Kidney (tissue), 14 donors: Measurements from ENCODE around the gene LAMA5. TPM values are rescaled to one million over a fixed set of nuclear protein-coding genes. Genes with fewer than 3 reads are reported as not detected.

Experiments
- DNase-seq, 5 donors: peaks; one replicate each; pipeline ENCODE4 v3.0.0-alpha.2; 2013 to 2020
- FAIRE-seq: peaks from 2 replicates; lab custom pipeline; 2012; peaks lifted over from hg19 to GRCh38; lab: Jason Lieb, UNC
- H3K27ac ChIP-seq, 2 donors: one replicate each; pipeline ENCODE4 v1.7.0; 2013; ENCODE audit warnings: low read depth in 2 of 2, low read length in 2 of 2, inconsistent platforms in 1 of 2
- H3K27me3 ChIP-seq: one replicate; pipeline ENCODE4 v1.7.1; 2013; ENCODE audit warnings: low read length, inconsistent platforms; ENCODE audit not compliant: control insufficient read depth, insufficient read depth
- H3K36me3 ChIP-seq, 3 donors: one replicate each; pipeline versions ENCODE4 v1.7.0 to v1.7.1; 2013; ENCODE audit warnings: low read length in 3 of 3, control low read depth in 1 of 3, inconsistent platforms in 1 of 3; ENCODE audit not compliant: insufficient read depth in 3 of 3, control insufficient read depth in 2 of 3
- H3K4me1 ChIP-seq, 3 donors: one replicate each; pipeline versions ENCODE4 v1.7.0 to v1.7.1; 2013; ENCODE audit warnings: low read length in 3 of 3, inconsistent platforms in 1 of 3, low read depth in 1 of 3; ENCODE audit not compliant: control insufficient read depth in 2 of 3, insufficient read depth in 2 of 3
- H3K4me3 ChIP-seq, 3 donors: one replicate each; pipeline versions ENCODE4 v1.7.0 to v1.8.1; 2013; ENCODE audit warnings: low read length in 3 of 3, control low read depth in 1 of 3, inconsistent platforms in 1 of 3
- H3K9ac ChIP-seq, 3 donors: one replicate each; pipeline versions ENCODE4 v1.7.0 to v1.7.1; 2013; ENCODE audit warnings: low read length in 3 of 3, control low read depth in 1 of 3, inconsistent platforms in 1 of 3
- H3K9me3 ChIP-seq, 3 donors: one replicate each; pipeline versions ENCODE4 v1.7.0 to v1.7.1; 2013; ENCODE audit warnings: low read length in 3 of 3, control low read depth in 1 of 3, inconsistent platforms in 1 of 3; ENCODE audit not compliant: control insufficient read depth in 2 of 3, insufficient read depth in 1 of 3
- intact Hi-C: fragments of 100-400 bp; cut with DNase I; formaldehyde crosslinking; loops from one replicate; pipeline ENCODE4 v1.11.1; 2022
- polyA plus RNA-seq: library from polyadenylated mRNA; stranded (reverse); fragments of 350-450 nt; fragmentation: Illumina TruSeq; extraction: RNeasy Lipid Tissue Mini Kit (QIAGEN cat#74804); gene quantifications from one replicate; pipeline ENCODE4 v1.2.3, GENCODE V29; 2014; ENCODE audit warnings: low read depth, low replicate concordance; ENCODE audit not compliant: insufficient read depth
- total RNA-seq: library from RNA; stranded (reverse); fragmentation: NEBNext Ultra II Directional; extraction: Animal tissue kit (Norgen Biotek cat#: 25700); gene quantifications from one replicate; pipeline ENCODE4 v1.2.1, GENCODE V29; 2021
- TF ChIP-seq, protein P1 (sequence below): IDR thresholded peaks from 3 replicates; pipeline ENCODE4 v1.5.1; 2012; ENCODE audit warnings: mild to moderate bottlenecking, moderate library complexity, borderline replicate concordance; ENCODE audit not compliant: insufficient read depth; ENCODE audit errors: extremely low read depth
- donor health status: control.
- donor health status: control.
- donor health status: control.
- donor health status: control.
- donor health status: control.
- donor health status: DM: yes; HTN: yes; CAD: no.
- donor health status: Normal renal cell carcinoma (clear cell type).

Gene LAMA5
- total and polyA plus RNA-seq, 2 donors from 2014 or later, result 94.0 to 342 TPM

DNA sequence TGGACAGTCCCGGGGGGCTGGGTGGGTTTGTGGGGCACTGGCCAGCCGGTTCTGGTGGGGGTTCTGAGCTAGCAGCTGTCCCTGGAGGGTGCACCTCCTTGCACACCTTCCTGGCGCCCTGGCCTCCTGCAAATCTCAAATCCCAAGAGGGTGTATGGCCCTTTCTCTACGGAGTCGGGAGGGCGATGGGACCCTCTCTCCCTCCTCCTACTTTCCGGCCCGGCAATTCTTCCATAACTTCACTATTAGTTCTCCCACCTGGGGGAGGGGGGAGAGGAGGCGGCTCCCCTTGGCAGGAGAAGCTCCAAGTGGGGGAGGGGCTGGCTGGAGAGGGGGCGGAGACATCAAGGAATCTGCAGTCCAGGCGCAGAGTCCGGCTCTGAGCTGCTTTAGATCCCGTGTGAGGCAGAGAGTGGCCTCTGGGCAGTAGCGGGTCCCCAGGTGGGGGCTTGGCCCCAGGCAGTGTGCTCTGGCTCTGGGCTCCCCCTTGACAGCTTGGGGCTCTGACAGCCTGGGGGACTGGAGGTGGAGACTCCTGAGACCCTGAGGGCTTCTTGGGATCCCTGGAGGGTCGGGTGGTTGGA, 1.4 kb upstream of the LAMA5 start:
- peaks cover 0 to 54% (median 36%) of the 10 kb centered on the region in 3 donors for H3K4me1 ChIP-seq
- H3K27ac ChIP-seq, result peak overlapping the region; percentile 67 to 81
- no peaks in the 10 kb centered on the region for H3K36me3 ChIP-seq
- no peak for FAIRE-seq
- TF ChIP-seq, protein P1, sequence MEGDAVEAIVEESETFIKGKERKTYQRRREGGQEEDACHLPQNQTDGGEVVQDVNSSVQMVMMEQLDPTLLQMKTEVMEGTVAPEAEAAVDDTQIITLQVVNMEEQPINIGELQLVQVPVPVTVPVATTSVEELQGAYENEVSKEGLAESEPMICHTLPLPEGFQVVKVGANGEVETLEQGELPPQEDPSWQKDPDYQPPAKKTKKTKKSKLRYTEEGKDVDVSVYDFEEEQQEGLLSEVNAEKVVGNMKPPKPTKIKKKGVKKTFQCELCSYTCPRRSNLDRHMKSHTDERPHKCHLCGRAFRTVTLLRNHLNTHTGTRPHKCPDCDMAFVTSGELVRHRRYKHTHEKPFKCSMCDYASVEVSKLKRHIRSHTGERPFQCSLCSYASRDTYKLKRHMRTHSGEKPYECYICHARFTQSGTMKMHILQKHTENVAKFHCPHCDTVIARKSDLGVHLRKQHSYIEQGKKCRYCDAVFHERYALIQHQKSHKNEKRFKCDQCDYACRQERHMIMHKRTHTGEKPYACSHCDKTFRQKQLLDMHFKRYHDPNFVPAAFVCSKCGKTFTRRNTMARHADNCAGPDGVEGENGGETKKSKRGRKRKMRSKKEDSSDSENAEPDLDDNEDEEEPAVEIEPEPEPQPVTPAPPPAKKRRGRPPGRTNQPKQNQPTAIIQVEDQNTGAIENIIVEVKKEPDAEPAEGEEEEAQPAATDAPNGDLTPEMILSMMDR, result no peak
- intact Hi-C loops, result no loop called here
- H3K9me3 ChIP-seq, result no peaks in the 10 kb centered on the region
- no peak overlapping the region for H3K9ac ChIP-seq
- peak in 4 of 5 donors; percentile 78 to 93 (median 80) for DNase-seq
- peak overlapping the region in 1 of 3 donors; percentile 44 for H3K4me3 ChIP-seq
- H3K27me3 ChIP-seq, result no peaks in the 10 kb centered on the region

DNA sequence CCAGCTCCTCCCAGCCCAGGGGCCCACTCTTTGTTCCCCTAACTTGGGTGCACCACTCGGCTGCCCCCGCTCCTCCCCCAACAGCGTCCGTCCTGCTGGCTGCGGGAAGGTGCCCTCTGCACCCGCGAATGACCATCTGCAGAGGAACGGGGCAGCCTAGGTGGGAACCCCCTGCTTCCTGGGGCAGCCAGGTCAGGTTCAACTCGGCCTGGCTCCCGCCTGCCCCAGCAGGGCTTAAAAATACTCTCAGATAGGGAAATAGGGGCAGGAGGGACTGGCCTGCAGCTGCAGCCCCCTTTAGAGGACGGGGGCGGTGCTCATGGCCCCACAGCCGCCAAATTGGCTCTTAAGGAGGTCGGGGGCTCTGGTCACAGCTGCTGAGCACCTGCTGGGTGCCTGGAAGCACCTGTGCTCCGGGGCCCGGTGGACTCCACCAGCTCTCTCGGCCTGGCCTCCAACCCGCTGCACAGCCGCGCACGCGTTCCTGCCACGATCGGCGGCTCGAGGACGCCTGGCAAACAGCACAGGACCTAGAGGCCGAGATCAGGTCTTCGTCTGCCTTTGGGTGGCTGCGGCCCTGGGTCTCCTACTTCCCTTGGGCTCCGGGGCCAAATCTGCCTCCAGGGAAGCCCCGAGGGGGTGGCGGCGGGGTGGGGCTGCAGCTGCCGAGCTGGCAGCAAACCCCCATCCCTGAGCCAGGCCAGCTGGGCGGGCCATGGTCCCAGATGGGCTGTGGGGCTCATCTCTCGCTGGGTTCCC, 700 bp upstream of the LAMA5 start:
- TF ChIP-seq, protein P1, result no peak
- Histone ChIP-seq H3K4me3 (peak overlapping the region in 2 of 3 donors; percentile 18 to 44), H3K9ac (peak overlapping the region in 1 of 3 donors; percentile 7), H3K4me1 (peaks cover 0 to 61% (median 36%) of the 10 kb centered on the region in 3 donors), H3K9me3 (no peaks in the 10 kb centered on the region), H3K27ac (peak overlapping the region; percentile 78 to 80), H3K27me3 (no peaks in the 10 kb centered on the region), H3K36me3 (no peaks in the 10 kb centered on the region)
- FAIRE-seq, result no peak
- intact Hi-C loops, result no loop called here
- DNase-seq, result peak in 3 of 5 donors; percentile 50 to 88 (median 83)

DNA sequence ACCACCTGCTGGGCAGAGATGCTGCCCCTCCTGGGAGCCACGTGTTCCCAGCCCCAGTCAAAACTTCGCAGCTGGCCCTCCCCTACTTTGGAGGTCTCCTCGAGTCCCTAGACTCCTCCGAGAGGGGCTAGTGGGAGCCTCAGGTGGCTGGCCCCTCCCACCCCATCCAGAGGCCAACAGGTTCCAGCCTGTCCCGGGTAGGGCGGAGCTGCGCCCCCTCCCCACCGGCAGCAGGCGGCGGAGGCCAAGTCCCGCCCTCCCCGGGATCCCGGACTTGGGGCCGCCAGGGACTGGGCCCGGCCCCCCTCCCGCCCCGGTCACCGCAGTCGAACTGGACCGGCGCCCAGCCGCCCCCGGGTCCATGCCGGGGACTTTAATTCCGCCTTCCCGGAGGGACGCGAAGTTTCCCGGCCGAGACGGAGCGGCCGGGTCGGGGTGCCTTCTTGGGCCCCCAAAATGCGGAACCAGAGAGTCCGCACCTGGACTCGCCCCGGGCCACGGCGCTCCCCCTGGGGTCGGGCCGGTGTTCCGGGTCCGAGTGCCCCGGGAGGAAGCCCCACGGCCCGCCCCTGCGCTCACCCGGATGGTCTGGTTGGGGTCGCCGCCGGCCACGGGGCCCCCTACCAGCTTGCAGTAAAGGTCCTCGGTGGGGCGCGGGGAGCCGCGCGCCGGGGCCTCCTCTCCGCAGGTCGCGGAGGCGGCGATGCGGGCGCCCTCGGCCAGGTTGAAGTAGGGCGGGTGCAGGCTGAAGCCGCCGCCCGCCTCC, 559 bp downstream of the LAMA5 start:
- Histone ChIP-seq H3K36me3 (no peaks in the 10 kb centered on the region), H3K27me3 (no peaks in the 10 kb centered on the region), H3K9ac (peak overlapping the region in 2 of 3 donors; percentile 65 to 89), H3K27ac (peak overlapping the region; percentile 91 to 95), H3K9me3 (no peaks in the 10 kb centered on the region), H3K4me1 (peaks cover 0 to 72% (median 36%) of the 10 kb centered on the region in 3 donors), H3K4me3 (peak overlapping the region; percentile 33 to 76 (median 73))
- intact Hi-C loops, result no loop called here
- FAIRE-seq, result no peak
- peak; percentile 80 to 90 (median 86) for DNase-seq
- TF ChIP-seq, protein P1, result no peak
